Liver (tissue), 9 donors: ENCODE measurements around the gene SYNGR1. TPM values are rescaled to one million over a fixed set of nuclear protein-coding genes. Genes with fewer than 3 reads are reported as not detected.
"Not testable (repeated sequence)": the region's sequence is repeated elsewhere in the genome, so short reads cannot be mapped to it uniquely, and the experiment has no call there.

Source experiments
- DNase-seq: peaks from one replicate; pipeline ENCODE4 v3.0.0-alpha.2; 2017; ENCODE audit warnings: low spot score
- H3K27ac ChIP-seq, 2 donors: one replicate each; pipeline ENCODE4 v1.7.0; 2013; ENCODE audit warnings: inconsistent platforms in 2 of 2, low read length in 2 of 2, control low read depth in 1 of 2, low read depth in 1 of 2, mild to moderate bottlenecking in 1 of 2
- H3K27me3 ChIP-seq, 4 donors: one replicate each; pipeline versions ENCODE4 v1.6.1 to v1.7.0; 2013; ENCODE audit warnings: low read length in 3 of 4, inconsistent platforms in 1 of 4, mild to moderate bottlenecking in 1 of 4, moderate library complexity in 1 of 4; ENCODE audit not compliant: control insufficient read depth in 4 of 4, insufficient read depth in 4 of 4
- H3K36me3 ChIP-seq, 4 donors: one replicate each; pipeline versions ENCODE4 v1.6.1 to v1.7.0; 2013; ENCODE audit warnings: low read length in 3 of 4, mild to moderate bottlenecking in 3 of 4, low read depth in 1 of 4, moderate library complexity in 1 of 4; ENCODE audit not compliant: control insufficient read depth in 4 of 4, insufficient read depth in 3 of 4
- H3K4me1 ChIP-seq, 4 donors: one replicate each; pipeline versions ENCODE4 v1.6.1 to v1.7.0; 2013; ENCODE audit warnings: low read length in 3 of 4, mild to moderate bottlenecking in 3 of 4, moderate library complexity in 1 of 4; ENCODE audit not compliant: control insufficient read depth in 4 of 4, insufficient read depth in 4 of 4
- H3K4me3 ChIP-seq, 3 donors: one replicate each; pipeline versions ENCODE4 v1.6.1 to v1.7.0; 2013; ENCODE audit warnings: low read length in 3 of 3, control low read depth in 1 of 3, low read depth in 1 of 3, mild to moderate bottlenecking in 1 of 3
- H3K9ac ChIP-seq, 2 donors: one replicate each; pipeline ENCODE4 v1.7.0; 2013; ENCODE audit warnings: low read length in 2 of 2, mild to moderate bottlenecking in 2 of 2, moderate library complexity in 2 of 2, control low read depth in 1 of 2, low read depth in 1 of 2
- H3K9me3 ChIP-seq, 4 donors: one replicate each; pipeline versions ENCODE4 v1.6.1 to v1.7.0; 2013; ENCODE audit warnings: low read length in 3 of 4; ENCODE audit not compliant: control insufficient read depth in 4 of 4
- ATF3 ChIP-seq: IDR thresholded peaks from 2 replicates; pipeline ENCODE4 v1.6.1; 2016; ENCODE audit warnings: antibody characterized with exemption
- CTCF ChIP-seq: fragments of 150-350 bp; IDR thresholded peaks from 2 replicates; pipeline ENCODE4 v1.5.1; 2017; ENCODE audit warnings: improper control_type of control experiment, low read depth, low read length; ENCODE audit not compliant: missing input control
- FOXA1 ChIP-seq: IDR thresholded peaks from 2 replicates; pipeline ENCODE4 v1.6.1; 2016; ENCODE audit warnings: antibody characterized with exemption
- FOXA2 ChIP-seq: IDR thresholded peaks from 2 replicates; pipeline ENCODE4 v1.6.1; 2016; ENCODE audit warnings: antibody characterized with exemption
- HNF4A ChIP-seq, 2 donors: conservative IDR thresholded peaks; 2 replicates each; pipeline ENCODE4 v1.6.1; 2016; ENCODE audit warnings: antibody characterized with exemption in 2 of 2, mild to moderate bottlenecking in 2 of 2
- MAX ChIP-seq: IDR thresholded peaks from 2 replicates; pipeline ENCODE4 v1.6.1; 2016; ENCODE audit warnings: antibody characterized with exemption
- NR2F2 ChIP-seq: IDR thresholded peaks from 2 replicates; pipeline ENCODE4 v1.6.1; 2016; ENCODE audit warnings: antibody characterized with exemption
- RAD21 ChIP-seq, 2 donors: IDR thresholded peaks; 2 replicates each; pipeline ENCODE4 v1.6.1; 2016; ENCODE audit warnings: antibody characterized with exemption in 2 of 2, mild to moderate bottlenecking in 2 of 2
- REST ChIP-seq: IDR thresholded peaks from 2 replicates; pipeline ENCODE4 v1.6.1; 2016; ENCODE audit warnings: antibody characterized with exemption, mild to moderate bottlenecking
- TAF1 ChIP-seq: conservative IDR thresholded peaks from 2 replicates; pipeline ENCODE4 v1.6.1; 2016; ENCODE audit warnings: antibody characterized with exemption, mild to moderate bottlenecking
- YY1 ChIP-seq: IDR thresholded peaks from 2 replicates; pipeline ENCODE4 v1.6.1; 2016; ENCODE audit warnings: antibody characterized with exemption, mild to moderate bottlenecking
- ZBTB33 ChIP-seq: IDR thresholded peaks from 2 replicates; pipeline ENCODE4 v1.6.1; 2016; ENCODE audit warnings: antibody characterized with exemption
- WGBS: extraction: QIAGEN DNeasy Blood & Tissue Kit; methylation state at CpG from one replicate; pipeline ENCODE4 v1.1.7; 2013; 5-methylcytosine and 5-hydroxymethylcytosine counted together
- polyA plus RNA-seq, 2 donors: library from polyadenylated mRNA; stranded (reverse) in 1 of 2; unstranded in 1 of 2; fragments of 200-250 nt in 1 of 2; fragments of >200 nt in 1 of 2; fragmentation: Nextera tagmentation in 1 of 2; extraction: Ambion mirVana in 1 of 2; gene quantifications; one replicate each; pipeline versions ENCODE4 v1.2.1 to v1.2.3, GENCODE V29; 2013 to 2015
- total RNA-seq, 2 donors: library from RNA; depleted of rRNA; stranded (reverse); fragments of >200 nt; gene quantifications; one replicate each; pipeline ENCODE4 v1.2.3, GENCODE V29; 2014
- donor health status: healthy.
- donor health status: healthy.
- donor health status: healthy.
- donor health status: healthy.
- donor health status: healthy.

SYNGR1 gene
- total and polyA plus RNA-seq, 4 donors: 1.8 to 21.9 (median 5.2) TPM

GRCh38 chr22:39410264-39410663, 60.5 kb downstream of the SYNGR1 start (continued):
- TF ChIP-seq REST (no peak), FOXA1 (no peak), RAD21 (IDR thresholded peaks at IDR 0.05) (no peak), HNF4A (conservative IDR thresholded peaks at IDR 0.05) (no peak), FOXA2 (no peak), TAF1 (no peak)

GRCh38 chr22:39411828-39412365, 62.1 kb downstream of the SYNGR1 start:
- DNase-seq, H3K27me3 ChIP-seq, H3K27ac ChIP-seq, H3K9ac ChIP-seq, H3K4me3 ChIP-seq, H3K9me3 ChIP-seq, H3K36me3 ChIP-seq: not testable (repeated sequence)
- peaks cover 5 to 20% (median 12%) of the 10 kb centered on the region in 4 donors for H3K4me1 ChIP-seq
- WGBS: 90% methylated on average over 11 of the region's 11 CpGs

- not testable (repeated sequence) for DNase-seq, H3K9me3 ChIP-seq, H3K9ac ChIP-seq, H3K27ac ChIP-seq, H3K27me3 ChIP-seq, H3K4me3 ChIP-seq
- Histone ChIP-seq H3K4me1 (peaks cover 5 to 17% (median 12%) of the 10 kb centered on the region in 4 donors), H3K36me3 (peaks cover 0 to 20% (median 8%) of the 10 kb centered on the region in 4 donors)
- WGBS: 95% methylated on average over 7 of the region's 7 CpGs
These were observed 63.4 kb downstream of the SYNGR1 start for GRCh38 chr22:39413204-39413603.

GRCh38 chr22:39414377-39414776, 64.6 kb downstream of the SYNGR1 start:
- Histone ChIP-seq H3K9me3 (no peaks in the 10 kb centered on the region), H3K36me3 (peaks cover 0 to 31% (median 17%) of the 10 kb centered on the region in 4 donors), H3K4me1 (peaks cover 5 to 17% (median 12%) of the 10 kb centered on the region in 4 donors), H3K4me3 (no peak overlapping the region), H3K27ac (no peak overlapping the region), H3K9ac (no peak overlapping the region), H3K27me3 (no peaks in the 10 kb centered on the region)
- TF ChIP-seq YY1 (no peak), MAX (no peak), NR2F2 (no peak), FOXA2 (no peak), CTCF (no peak), ATF3 (no peak), ZBTB33 (no peak)
- WGBS: 86% methylated on average over 7 of the region's 7 CpGs
- DNase-seq: no peak
